ENCODE results near the gene MYOC.
"Not testable (repeated sequence)": the region's sequence is repeated elsewhere in the genome, so short reads cannot be mapped to it uniquely, and the experiment has no call there.

Gene MYOC

GRCh38 chr1:171652234-171652822, at the start of gene MYOC:
Gene MYOC (minus strand): TSS chr1:171652688. CDS start chr1:171652611, 77 bp downstream.
- no peak for DNase-seq (ENCODE audit: low spot score)

GRCh38 chr1:171699531-171699930, 47.0 kb upstream of the MYOC start:
- DNase-seq (ENCODE audit: low spot score) = no peak

GRCh38 chr1:171695772-171696171, 43.3 kb upstream of the MYOC start:
- DNase-seq (ENCODE audit: low spot score) = not testable (repeated sequence)

- DNase-seq (ENCODE audit: low spot score) = not testable (repeated sequence)
Observed at GRCh38 chr1:171693541-171693940, 41.1 kb upstream of the MYOC start.

GRCh38 chr1:171683870-171684269, 31.4 kb upstream of the MYOC start:
- DNase-seq (ENCODE audit: low spot score) = no peak

- no peak for DNase-seq (ENCODE audit: low spot score)
Observed at GRCh38 chr1:171680339-171680738, 27.9 kb upstream of the MYOC start.

- no peak for DNase-seq (ENCODE audit: low spot score)
Observed at GRCh38 chr1:171676823-171677222, 24.3 kb upstream of the MYOC start.

GRCh38 chr1:171674431-171675405, 22.2 kb upstream of the MYOC start:
- DNase-seq (ENCODE audit: low spot score) = no peak

- no peak for DNase-seq (ENCODE audit: low spot score)
Observed at GRCh38 chr1:171670739-171671138, 18.3 kb upstream of the MYOC start.

GRCh38 chr1:171668372-171668771, 15.9 kb upstream of the MYOC start:
- DNase-seq (ENCODE audit: low spot score) = no peak

GRCh38 chr1:171666114-171666769, 13.8 kb upstream of the MYOC start:
- DNase-seq (ENCODE audit: low spot score) = no peak

GRCh38 chr1:171664976-171665375, 12.5 kb upstream of the MYOC start:
- no peak for DNase-seq (ENCODE audit: low spot score)

GRCh38 chr1:171663854-171664575, 11.5 kb upstream of the MYOC start:
- DNase-seq (ENCODE audit: low spot score) = no peak

GRCh38 chr1:171663036-171663853, 10.8 kb upstream of the MYOC start:
- DNase-seq (ENCODE audit: low spot score) = no peak

GRCh38 chr1:171661076-171661650, 8.7 kb upstream of the MYOC start:
- no peak for DNase-seq (ENCODE audit: low spot score)

- DNase-seq (ENCODE audit: low spot score) = not testable (repeated sequence)
Observed at GRCh38 chr1:171656206-171656605, 3.7 kb upstream of the MYOC start.

- no peak for DNase-seq (ENCODE audit: low spot score)
Observed at GRCh38 chr1:171655746-171656116, 3.2 kb upstream of the MYOC start.

- no peak for DNase-seq (ENCODE audit: low spot score)
Observed at GRCh38 chr1:171654942-171655745, 2.7 kb upstream of the MYOC start.

- DNase-seq (ENCODE audit: low spot score) = no peak
Observed at GRCh38 chr1:171654201-171654941, 1.9 kb upstream of the MYOC start.

All from putamen (tissue), 1 donor.